ENCODE data around the gene STARD7.

The STARD7 gene

GRCh38 chr2:96250188-96250587, 41.6 kb upstream of the STARD7 start:
- no peak for TF ChIP-seq CTCF (IDR thresholded peaks at IDR 0.05; ENCODE audit: low read length, missing control alignments)
- no peak for DNase-seq (ENCODE audit: low read depth)
- H3K4me3 ChIP-seq (replicated peaks; ENCODE audit: low read depth, low read length): no peak overlapping the region

GRCh38 chr2:96249654-96250053, 41.0 kb upstream of the STARD7 start:
- H3K4me3 ChIP-seq (replicated peaks; ENCODE audit: low read depth, low read length): no peak overlapping the region
- DNase-seq (ENCODE audit: low read depth): no peak
- no peak for TF ChIP-seq CTCF (IDR thresholded peaks at IDR 0.05; ENCODE audit: low read length, missing control alignments)

- no peak for DNase-seq (ENCODE audit: low read depth)
- TF ChIP-seq CTCF (IDR thresholded peaks at IDR 0.05; ENCODE audit: low read length, missing control alignments): no peak
- H3K4me3 ChIP-seq (replicated peaks; ENCODE audit: low read depth, low read length): no peak overlapping the region
Observed at GRCh38 chr2:96248624-96249023, 40.0 kb upstream of the STARD7 start.

- DNase-seq (ENCODE audit: low read depth): no peak
- TF ChIP-seq CTCF (IDR thresholded peaks at IDR 0.05; ENCODE audit: low read length, missing control alignments): no peak
- H3K4me3 ChIP-seq (replicated peaks; ENCODE audit: low read depth, low read length): no peak overlapping the region
Observed at GRCh38 chr2:96247896-96248295, 39.3 kb upstream of the STARD7 start.

- no peak overlapping the region for H3K4me3 ChIP-seq (replicated peaks; ENCODE audit: low read depth, low read length)
- DNase-seq (ENCODE audit: low read depth): no peak
- no peak for TF ChIP-seq CTCF (IDR thresholded peaks at IDR 0.05; ENCODE audit: low read length, missing control alignments)
Observed at GRCh38 chr2:96247009-96247408, 38.4 kb upstream of the STARD7 start.

GRCh38 chr2:96245609-96246390, 37.2 kb upstream of the STARD7 start:
- no peak overlapping the region for H3K4me3 ChIP-seq (replicated peaks; ENCODE audit: low read depth, low read length)
- peak; percentile 81 for DNase-seq (ENCODE audit: low read depth)
- no peak for TF ChIP-seq CTCF (IDR thresholded peaks at IDR 0.05; ENCODE audit: low read length, missing control alignments)

GRCh38 chr2:96243843-96244242, 35.2 kb upstream of the STARD7 start:
- no peak for TF ChIP-seq CTCF (IDR thresholded peaks at IDR 0.05; ENCODE audit: low read length, missing control alignments)
- no peak overlapping the region for H3K4me3 ChIP-seq (replicated peaks; ENCODE audit: low read depth, low read length)
- DNase-seq (ENCODE audit: low read depth): no peak
